Activated CD8-positive, alpha-beta T cell treated with anti-CD3 and anti-CD28 coated beads for 36 hours (primary cell): ENCODE measurements around the gene METTL25B. TPM values are rescaled to one million over a fixed set of nuclear protein-coding genes. Genes with fewer than 3 reads are reported as not detected.

Experiments used
- ATAC-seq: fragments of 200-7000 bp; cut with Tn5 transposase; one replicate; pipeline ENCODE4 v1.10.0; 2021; ENCODE audit warnings: mild to moderate bottlenecking, moderate library complexity
- CTCF ChIA-PET: fragments of 350-600 bp; sonication (Branson Sonifier 250); formaldehyde crosslinking; loops from one replicate; lab custom pipeline; 2021; ENCODE audit warnings: antibody characterized with exemption; lab: Charles Lee
- POLR2A ChIA-PET: fragments of 350-600 bp; sonication (Branson Sonifier 250); formaldehyde crosslinking; loops from one replicate; lab custom pipeline; 2021; ENCODE audit warnings: antibody characterized with exemption; lab: Charles Lee
- DNase-seq: peaks from one replicate; pipeline ENCODE4 v3.0.0-alpha.2; 2020
- H3K27ac Mint-ChIP-seq: one replicate; pipeline ENCODE4 v1.8.0; 2021; ENCODE audit warnings: mild to moderate bottlenecking, mixed read lengths
- H3K27me3 Mint-ChIP-seq: one replicate; pipeline ENCODE4 v1.8.0; 2021; ENCODE audit warnings: mixed read lengths
- H3K36me3 Mint-ChIP-seq: one replicate; pipeline ENCODE4 v1.8.0; 2021; ENCODE audit warnings: low read depth, mixed read lengths
- H3K4me1 Mint-ChIP-seq: one replicate; pipeline ENCODE4 v1.8.0; 2021; ENCODE audit warnings: low read depth, mixed read lengths
- H3K4me3 Mint-ChIP-seq: one replicate; pipeline ENCODE4 v1.8.0; 2021; ENCODE audit warnings: mild to moderate bottlenecking, moderate library complexity, mixed read lengths
- H3K9me3 Mint-ChIP-seq: one replicate; pipeline ENCODE4 v1.8.0; 2021; ENCODE audit warnings: mixed read lengths
- intact Hi-C: fragments of 100-400 bp; cut with micrococcal nuclease; formaldehyde crosslinking; loops from one replicate; pipeline ENCODE4 v1.10.0; 2022
- total RNA-seq, 2 experiments: library from RNA; stranded (reverse); gene quantifications; one replicate each; pipeline ENCODE4 v1.2.3, GENCODE V29; 2021
- TF ChIP-seq, protein P1 (sequence below): fragments of 200-600 bp; IDR thresholded peaks from one replicate; pipeline ENCODE4 v1.8.0; 2022; ENCODE audit warnings: antibody characterized with exemption, mild to moderate bottlenecking

The METTL25B gene
- total RNA-seq, 2 experiments from 2014 or later = 32.3 to 32.5 TPM

- peaks cover 54% of the 10 kb centered on the region for H3K36me3 Mint-ChIP-seq
- DNase-seq (no peak), ATAC-seq (no peak)
- no peaks in the 10 kb centered on the region for H3K9me3 Mint-ChIP-seq
- H3K27ac Mint-ChIP-seq = peak overlapping the region; percentile 74
- H3K4me1 Mint-ChIP-seq = peaks cover 33% of the 10 kb centered on the region
- no peaks in the 10 kb centered on the region for H3K27me3 Mint-ChIP-seq
- POLR2A ChIA-PET = interaction anchor here (5.1 kb wide), 1 partner anchor 9 kb away, joined by 89 read pairs; the partner anchor contains the start of genes ISG20L2 and METTL25B
- intact Hi-C loops = no loop called here
- CTCF ChIA-PET = interaction anchor here (1.0 to 1.5 kb wide), 4 partner anchors 13 to 50 kb away, joined by 3 to 9 read pairs (median 4); no protein-coding TSS in a partner anchor
- TF ChIP-seq, protein P1, sequence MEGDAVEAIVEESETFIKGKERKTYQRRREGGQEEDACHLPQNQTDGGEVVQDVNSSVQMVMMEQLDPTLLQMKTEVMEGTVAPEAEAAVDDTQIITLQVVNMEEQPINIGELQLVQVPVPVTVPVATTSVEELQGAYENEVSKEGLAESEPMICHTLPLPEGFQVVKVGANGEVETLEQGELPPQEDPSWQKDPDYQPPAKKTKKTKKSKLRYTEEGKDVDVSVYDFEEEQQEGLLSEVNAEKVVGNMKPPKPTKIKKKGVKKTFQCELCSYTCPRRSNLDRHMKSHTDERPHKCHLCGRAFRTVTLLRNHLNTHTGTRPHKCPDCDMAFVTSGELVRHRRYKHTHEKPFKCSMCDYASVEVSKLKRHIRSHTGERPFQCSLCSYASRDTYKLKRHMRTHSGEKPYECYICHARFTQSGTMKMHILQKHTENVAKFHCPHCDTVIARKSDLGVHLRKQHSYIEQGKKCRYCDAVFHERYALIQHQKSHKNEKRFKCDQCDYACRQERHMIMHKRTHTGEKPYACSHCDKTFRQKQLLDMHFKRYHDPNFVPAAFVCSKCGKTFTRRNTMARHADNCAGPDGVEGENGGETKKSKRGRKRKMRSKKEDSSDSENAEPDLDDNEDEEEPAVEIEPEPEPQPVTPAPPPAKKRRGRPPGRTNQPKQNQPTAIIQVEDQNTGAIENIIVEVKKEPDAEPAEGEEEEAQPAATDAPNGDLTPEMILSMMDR = no peak
- H3K4me3 Mint-ChIP-seq = no peak overlapping the region
These were observed 10.1 kb downstream of the METTL25B start for GRCh38 chr1:156738407-156738806.

DNA sequence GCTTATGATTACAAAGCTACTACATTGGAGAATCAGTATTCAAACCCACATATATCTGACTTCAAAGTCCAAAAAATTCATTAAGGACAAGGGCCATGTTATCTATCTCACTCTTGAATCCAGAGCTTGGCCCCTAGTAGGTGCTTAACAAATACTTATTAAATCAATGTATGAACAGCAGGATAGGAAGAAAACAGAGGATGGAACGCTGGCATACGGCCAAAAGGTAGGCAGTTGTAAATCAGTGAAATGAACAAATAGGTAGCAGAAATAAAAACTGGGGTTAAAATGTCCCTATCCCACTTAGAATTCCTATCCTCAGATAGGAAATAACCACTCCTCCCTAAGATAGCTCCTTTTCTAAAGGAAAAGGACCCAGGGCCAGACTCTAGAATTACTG is 10.6 kb downstream of the METTL25B start:
- Mint-ChIP-seq H3K4me3 (peak overlapping the region; percentile 98), H3K36me3 (peaks cover 59% of the 10 kb centered on the region), H3K9me3 (no peaks in the 10 kb centered on the region), H3K27me3 (no peaks in the 10 kb centered on the region), H3K27ac (peak overlapping the region; percentile 74), H3K4me1 (peaks cover 37% of the 10 kb centered on the region)
- no peak for DNase-seq
- TF ChIP-seq, protein P1 = no peak
- intact Hi-C loops = no loop called here
- no peak for ATAC-seq
- CTCF ChIA-PET = interaction anchor here (1.0 to 1.5 kb wide), 4 partner anchors 13 to 50 kb away, joined by 3 to 9 read pairs (median 4); no protein-coding TSS in a partner anchor
- POLR2A ChIA-PET = interaction anchor here (5.1 kb wide), 1 partner anchor 10 kb away, joined by 89 read pairs; the partner anchor contains the start of genes ISG20L2 and METTL25B

GRCh38 chr1:156740237-156740740 is 12.0 kb downstream of the METTL25B start:
- ATAC-seq (peak; percentile 3), DNase-seq (no peak)
- intact Hi-C loops = loop anchor here (1.0 kb wide), 1 partner anchor 11 kb away; no protein-coding TSS in a partner anchor
- Mint-ChIP-seq H3K9me3 (no peaks in the 10 kb centered on the region), H3K27ac (peak overlapping the region; percentile 95), H3K4me1 (peaks cover 43% of the 10 kb centered on the region), H3K36me3 (peaks cover 69% of the 10 kb centered on the region), H3K4me3 (peak overlapping the region; percentile 98), H3K27me3 (no peaks in the 10 kb centered on the region)
- POLR2A ChIA-PET = interaction anchor here (1.3 to 5.1 kb wide), 5 partner anchors 11 to 76 kb away, joined by 5 to 89 read pairs (median 19); partner anchors contain the start of genes HDGF, ISG20L2, METTL25B and PRCC
- TF ChIP-seq, protein P1 = no peak
- CTCF ChIA-PET = interaction anchor here (1.0 to 5.0 kb wide), 4 partner anchors 12 to 51 kb away, joined by 3 to 71 read pairs (median 5); partner anchors contain the start of genes ISG20L2, METTL25B and PRCC

GRCh38 chr1:156740741-156741480 is 12.6 kb downstream of the METTL25B start, which contains the start of gene MRPL24:
Gene MRPL24, minus strand, starts transcription at chr1:156741088. Its CDS starts 2,384 bp downstream, at chr1:156738704.
- intact Hi-C loops = loop anchor here (1.0 kb wide), 2 partner anchors 12 to 26 kb away; partner anchors contain the start of gene PRCC
- POLR2A ChIA-PET = interaction anchor here (0.5 to 5.1 kb wide), 8 partner anchors 10 to 240 kb away, joined by 3 to 89 read pairs (median 6); partner anchors contain the start of genes HDGF, ISG20L2, METTL25B and PRCC
- Mint-ChIP-seq H3K9me3 (no peaks in the 10 kb centered on the region), H3K4me3 (peak within 1 kb of the TSS; percentile 98), H3K4me1 (peaks cover 50% of the 10 kb centered on the region), H3K36me3 (peaks cover 74% of the 10 kb centered on the region), H3K27me3 (no peaks in the 10 kb centered on the region), H3K27ac (peak within 1 kb of the TSS; percentile 95)
- TF ChIP-seq, protein P1 = no peak
- ATAC-seq (peak; percentile 89), DNase-seq (peak; percentile 99)
- CTCF ChIA-PET = interaction anchor here (1.0 to 5.0 kb wide), 5 partner anchors 11 to 51 kb away, joined by 3 to 71 read pairs (median 4); partner anchors contain the start of genes ISG20L2, METTL25B and PRCC
